ENCODE data around the gene HCLS1.

DNA sequence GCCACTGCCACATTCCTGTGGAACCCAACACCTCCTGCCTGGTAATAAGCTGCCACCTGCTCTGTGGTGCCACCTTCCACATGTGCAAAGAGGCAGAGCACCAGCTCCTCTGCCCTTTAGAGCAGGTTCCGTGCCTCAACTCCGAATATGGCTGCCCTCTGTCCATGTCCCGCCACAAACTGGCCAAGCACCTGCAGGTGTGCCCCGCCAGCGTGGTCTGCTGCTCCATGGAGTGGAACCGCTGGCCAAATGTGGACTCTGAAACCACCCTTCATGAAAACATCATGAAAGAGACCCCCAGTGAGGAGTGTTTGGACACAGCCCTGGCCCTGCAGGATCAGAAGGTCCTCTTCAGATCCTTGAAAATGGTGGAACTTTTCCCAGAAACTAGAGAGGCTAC is 39.2 kb downstream of the HCLS1 start:
- TF ChIP-seq CTCF (IDR thresholded peaks at IDR 0.05; ENCODE audit: insufficient read depth, low read length, poor library complexity, severe bottlenecking), result no peak
- TF ChIP-seq EZH2phosphoT487 (conservative IDR thresholded peaks at IDR 0.05; ENCODE audit: low read length), result no peak

Data from SU-DHL-6 (cell line).